Measurements from ENCODE around the gene PRTG. TPM values are rescaled to one million over a fixed set of nuclear protein-coding genes. Genes with fewer than 3 reads are reported as not detected.

Gene PRTG
- total RNA-seq, 1 donor from 2014 or later, result 574 TPM

DNA sequence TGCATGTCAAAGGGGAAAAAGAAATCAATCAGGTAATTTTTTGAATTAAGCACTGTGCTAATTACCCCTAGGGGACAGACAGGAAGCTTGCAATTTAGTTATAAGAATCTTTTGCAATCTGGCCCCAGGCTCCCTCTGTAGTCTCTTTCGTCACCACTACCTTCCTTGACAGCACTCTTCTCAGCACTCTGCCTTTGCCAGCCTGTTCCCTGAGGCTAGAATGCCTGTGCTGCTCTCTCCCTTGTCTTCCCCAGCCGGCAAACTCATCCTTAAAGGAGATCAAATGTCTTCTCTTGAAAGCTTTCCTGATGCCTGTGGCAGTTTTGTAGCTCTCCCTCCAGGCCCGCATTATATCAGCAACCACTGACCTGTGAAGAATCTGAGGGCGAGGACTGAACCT, 32.4 kb upstream of the PRTG start:
- H4K20me1 ChIP-seq (ENCODE audit: low read depth), result no peaks in the 10 kb centered on the region
- H3F3A ChIP-seq (ENCODE audit: low read depth), result peaks cover 21% of the 10 kb centered on the region
- H3K36me3 ChIP-seq, result no peaks in the 10 kb centered on the region
- Mint-ChIP-seq H3K27me3 (ENCODE audit: insufficient read depth, low read depth) (peaks cover 9% of the 10 kb centered on the region), H3K27ac (peak overlapping the region; percentile 80), H3K9me3 (peaks cover 12% of the 10 kb centered on the region), H3K4me3 (peak overlapping the region; percentile 34), H3K36me3 (no peaks in the 10 kb centered on the region), H3K4me1 (peaks cover 42% of the 10 kb centered on the region)
- H3K4me1 ChIP-seq, result peaks cover 35% of the 10 kb centered on the region
- H3K4me2 ChIP-seq, result peak overlapping the region; percentile 3
- no peak overlapping the region for H3K27ac ChIP-seq
- H3K9me3 ChIP-seq (ENCODE audit: low read depth), result no peaks in the 10 kb centered on the region
- H3K4me3 ChIP-seq, result no peak overlapping the region
- H3K27me3 ChIP-seq, result no peaks in the 10 kb centered on the region
- peak; percentile 41 for DNase-seq (ENCODE audit: low spot score)
- H3K9ac ChIP-seq, result no peak overlapping the region
- H3K79me2 ChIP-seq (ENCODE audit: low read depth), result no peaks in the 10 kb centered on the region
- TF ChIP-seq, protein P1, sequence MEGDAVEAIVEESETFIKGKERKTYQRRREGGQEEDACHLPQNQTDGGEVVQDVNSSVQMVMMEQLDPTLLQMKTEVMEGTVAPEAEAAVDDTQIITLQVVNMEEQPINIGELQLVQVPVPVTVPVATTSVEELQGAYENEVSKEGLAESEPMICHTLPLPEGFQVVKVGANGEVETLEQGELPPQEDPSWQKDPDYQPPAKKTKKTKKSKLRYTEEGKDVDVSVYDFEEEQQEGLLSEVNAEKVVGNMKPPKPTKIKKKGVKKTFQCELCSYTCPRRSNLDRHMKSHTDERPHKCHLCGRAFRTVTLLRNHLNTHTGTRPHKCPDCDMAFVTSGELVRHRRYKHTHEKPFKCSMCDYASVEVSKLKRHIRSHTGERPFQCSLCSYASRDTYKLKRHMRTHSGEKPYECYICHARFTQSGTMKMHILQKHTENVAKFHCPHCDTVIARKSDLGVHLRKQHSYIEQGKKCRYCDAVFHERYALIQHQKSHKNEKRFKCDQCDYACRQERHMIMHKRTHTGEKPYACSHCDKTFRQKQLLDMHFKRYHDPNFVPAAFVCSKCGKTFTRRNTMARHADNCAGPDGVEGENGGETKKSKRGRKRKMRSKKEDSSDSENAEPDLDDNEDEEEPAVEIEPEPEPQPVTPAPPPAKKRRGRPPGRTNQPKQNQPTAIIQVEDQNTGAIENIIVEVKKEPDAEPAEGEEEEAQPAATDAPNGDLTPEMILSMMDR (IDR thresholded peaks at IDR 0.05), result no peak
- TF ChIP-seq EZH2 (IDR thresholded peaks at IDR 0.05) (no peak), EZH2phosphoT487 (IDR thresholded peaks at IDR 0.05) (no peak)
- no peak overlapping the region for H2AFZ ChIP-seq (replicated peaks)

DNA sequence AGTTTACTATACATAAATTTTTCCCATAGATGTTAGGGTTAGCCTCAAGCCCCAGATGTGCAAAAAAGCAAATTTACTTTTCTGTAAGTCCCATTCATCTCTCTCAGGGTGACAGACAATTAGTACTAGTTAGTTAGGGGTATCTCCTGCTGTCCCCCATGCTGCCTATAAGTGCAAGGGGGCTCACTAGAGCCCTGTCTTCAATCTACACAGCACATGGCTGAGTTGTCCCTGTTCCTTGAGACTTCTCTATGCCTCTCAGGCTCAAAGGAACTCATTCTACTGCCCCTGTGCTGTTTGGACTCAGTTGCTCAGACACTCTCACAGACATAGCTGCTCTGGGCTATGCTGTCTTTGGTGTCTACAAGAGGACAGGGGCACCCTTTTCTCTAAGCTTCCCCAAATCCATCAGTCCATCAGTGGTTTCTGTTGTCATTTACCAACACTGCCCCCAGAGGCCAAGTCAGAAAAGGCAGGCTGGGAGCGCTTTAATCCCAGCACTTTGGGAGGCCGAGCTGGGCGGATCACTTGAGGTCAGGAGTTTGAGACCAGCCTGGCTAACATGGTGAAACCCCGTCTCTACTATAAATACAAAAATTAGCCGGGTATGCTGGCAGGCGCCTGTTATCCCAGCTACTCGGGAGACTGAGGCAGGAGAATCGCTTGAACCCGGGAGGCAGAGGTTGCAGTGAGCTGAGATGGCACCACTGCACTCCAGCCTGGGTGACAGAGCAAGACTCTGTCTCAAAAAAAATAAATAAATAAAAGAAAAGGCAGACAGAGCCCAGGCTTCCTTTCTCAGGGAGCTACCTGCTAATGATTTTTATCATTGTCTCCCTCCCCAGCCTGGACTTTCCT, 31.4 kb upstream of the PRTG start:
- H3K27ac Mint-ChIP-seq, result peak overlapping the region; percentile 67
- Histone ChIP-seq H3K9me3 (ENCODE audit: low read depth) (no peaks in the 10 kb centered on the region), H3K79me2 (ENCODE audit: low read depth) (no peaks in the 10 kb centered on the region), H3K4me1 (peaks cover 35% of the 10 kb centered on the region), H3K4me3 (no peak overlapping the region), H3F3A (ENCODE audit: low read depth) (peaks cover 21% of the 10 kb centered on the region), H3K27me3 (no peaks in the 10 kb centered on the region), H3K9ac (no peak overlapping the region), H3K36me3 (no peaks in the 10 kb centered on the region), H3K4me2 (no peak overlapping the region), H4K20me1 (ENCODE audit: low read depth) (no peaks in the 10 kb centered on the region), H3K27ac (no peak overlapping the region), H2AFZ (replicated peaks) (no peak overlapping the region)
- peaks cover 6% of the 10 kb centered on the region for H3K9me3 Mint-ChIP-seq
- H3K36me3 Mint-ChIP-seq, result no peaks in the 10 kb centered on the region
- H3K4me1 Mint-ChIP-seq, result peaks cover 47% of the 10 kb centered on the region
- peak; percentile 74 for DNase-seq (ENCODE audit: low spot score)
- H3K27me3 Mint-ChIP-seq (ENCODE audit: insufficient read depth, low read depth), result peaks cover 3% of the 10 kb centered on the region
- TF ChIP-seq, protein P1 (IDR thresholded peaks at IDR 0.05), result peak; percentile 82
- TF ChIP-seq EZH2 (IDR thresholded peaks at IDR 0.05) (no peak), EZH2phosphoT487 (IDR thresholded peaks at IDR 0.05) (no peak)
- H3K4me3 Mint-ChIP-seq, result no peak overlapping the region

DNA sequence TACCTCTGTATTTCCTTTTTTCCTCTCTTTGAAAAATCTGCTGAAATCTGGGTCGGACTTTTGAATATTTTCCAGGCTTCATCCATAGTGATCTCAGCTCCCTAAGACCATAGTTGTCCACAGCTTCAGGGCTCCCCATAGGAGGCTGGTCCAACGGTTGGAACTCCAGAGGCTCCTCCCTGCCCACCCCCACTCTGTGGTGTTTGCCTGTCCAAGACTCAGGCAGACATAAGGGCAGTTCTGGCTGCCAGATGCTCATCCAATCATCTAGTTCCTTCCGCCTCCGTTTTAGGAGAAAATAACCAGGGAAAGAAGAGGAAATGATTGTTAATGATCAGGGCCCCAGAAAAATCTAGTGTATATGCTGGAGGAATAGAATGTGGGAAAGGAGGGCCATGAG, 27.9 kb upstream of the PRTG start:
- no peak overlapping the region for H3K4me2 ChIP-seq
- Mint-ChIP-seq H3K36me3 (no peaks in the 10 kb centered on the region), H3K27me3 (ENCODE audit: insufficient read depth, low read depth) (peaks cover 3% of the 10 kb centered on the region), H3K4me1 (peaks cover 64% of the 10 kb centered on the region), H3K27ac (peak overlapping the region; percentile 28), H3K9me3 (peaks cover 2% of the 10 kb centered on the region), H3K4me3 (peak overlapping the region; percentile 2)
- no peak overlapping the region for H3K9ac ChIP-seq
- no peak for TF ChIP-seq EZH2phosphoT487 (IDR thresholded peaks at IDR 0.05)
- no peak for TF ChIP-seq EZH2 (IDR thresholded peaks at IDR 0.05)
- TF ChIP-seq, protein P1 (IDR thresholded peaks at IDR 0.05), result no peak
- no peaks in the 10 kb centered on the region for H3K79me2 ChIP-seq (ENCODE audit: low read depth)
- no peak overlapping the region for H3K27ac ChIP-seq
- no peaks in the 10 kb centered on the region for H3K27me3 ChIP-seq
- no peaks in the 10 kb centered on the region for H3K36me3 ChIP-seq
- H4K20me1 ChIP-seq (ENCODE audit: low read depth), result no peaks in the 10 kb centered on the region
- no peak for DNase-seq (ENCODE audit: low spot score)
- H3F3A ChIP-seq (ENCODE audit: low read depth), result peaks cover 31% of the 10 kb centered on the region
- H2AFZ ChIP-seq (replicated peaks), result peak overlapping the region; percentile 51
- no peaks in the 10 kb centered on the region for H3K9me3 ChIP-seq (ENCODE audit: low read depth)
- H3K4me1 ChIP-seq, result peaks cover 49% of the 10 kb centered on the region
- no peak overlapping the region for H3K4me3 ChIP-seq
